SK-N-MC (cell line): ENCODE data around the gene ASIC5.

ENCODE experiments used
- EZH2 ChIP-seq: fragments of 200-600 bp; sonication (generic); IDR thresholded peaks from one replicate; pipeline ENCODE4 v1.6.1; 2017; ENCODE audit warnings: antibody characterized with exemption
- FOXP2 ChIP-seq: optimal IDR thresholded peaks from 2 replicates; pipeline ENCODE3; 2011; ENCODE audit warnings: mild to moderate bottlenecking, moderate library complexity; ENCODE audit not compliant: insufficient read depth; ENCODE audit errors: extremely low read length, control extremely low read depth
- POLR2AphosphoS5 ChIP-seq: IDR thresholded peaks from 2 replicates; pipeline ENCODE4 v1.6.1; 2012; ENCODE audit warnings: mild to moderate bottlenecking, low read depth, low read length, borderline replicate concordance

- TF ChIP-seq EZH2 = no peak
- TF ChIP-seq POLR2AphosphoS5 = no peak
- TF ChIP-seq FOXP2 = no peak
Observed at GRCh38 chr4:155889946-155890345, 23.9 kb upstream of the ASIC5 start.
